Liver (tissue), 3 donors: ENCODE data around the gene EBF3.

Experiments
- CTCF ChIP-seq: fragments of 150-350 bp; IDR thresholded peaks from 2 replicates; pipeline ENCODE4 v1.5.1; 2017; ENCODE audit warnings: improper control_type of control experiment, low read depth, low read length; ENCODE audit not compliant: missing input control
- GABPA ChIP-seq, 2 donors: IDR thresholded peaks in 1 of 2; conservative IDR thresholded peaks in 1 of 2; 2 replicates each; pipeline ENCODE4 v1.6.1; 2016; ENCODE audit warnings: antibody characterized with exemption in 2 of 2, mild to moderate bottlenecking in 1 of 2, moderate library complexity in 1 of 2
- JUND ChIP-seq, 2 donors: IDR thresholded peaks; 2 replicates each; pipeline ENCODE4 v1.6.1; 2016; ENCODE audit warnings: antibody characterized with exemption in 2 of 2
- NR2F2 ChIP-seq: IDR thresholded peaks from 2 replicates; pipeline ENCODE4 v1.6.1; 2016; ENCODE audit warnings: antibody characterized with exemption
- SP1 ChIP-seq: IDR thresholded peaks from 2 replicates; pipeline ENCODE4 v1.6.1; 2018; ENCODE audit warnings: antibody characterized with exemption, mild to moderate bottlenecking
- donor health status: healthy.
- donor health status: healthy.

- no peak for TF ChIP-seq JUND (IDR thresholded peaks at IDR 0.05)
- TF ChIP-seq CTCF = no peak
- TF ChIP-seq GABPA (IDR thresholded peaks at IDR 0.05 in 1 of 2, conservative IDR thresholded peaks at IDR 0.05 in 1 of 2) = no peak
- TF ChIP-seq NR2F2 = no peak
- no peak for TF ChIP-seq SP1
Observed at GRCh38 chr10:129945064-129945463, 19.0 kb downstream of the EBF3 start.
